Liver (tissue), 3 donors: Measurements from ENCODE around the gene SCN3A.

ENCODE experiments used
- CTCF ChIP-seq: fragments of 150-350 bp; IDR thresholded peaks from 2 replicates; pipeline ENCODE4 v1.5.1; 2017; ENCODE audit warnings: improper control_type of control experiment, low read depth, low read length; ENCODE audit not compliant: missing input control
- GABPA ChIP-seq, 2 donors: IDR thresholded peaks in 1 of 2; conservative IDR thresholded peaks in 1 of 2; 2 replicates each; pipeline ENCODE4 v1.6.1; 2016; ENCODE audit warnings: antibody characterized with exemption in 2 of 2, mild to moderate bottlenecking in 1 of 2, moderate library complexity in 1 of 2
- TAF1 ChIP-seq: conservative IDR thresholded peaks from 2 replicates; pipeline ENCODE4 v1.6.1; 2016; ENCODE audit warnings: antibody characterized with exemption, mild to moderate bottlenecking
- donor health status: healthy.
- donor health status: healthy.

- TF ChIP-seq TAF1 (no peak), GABPA (IDR thresholded peaks at IDR 0.05 in 1 of 2, conservative IDR thresholded peaks at IDR 0.05 in 1 of 2) (no peak), CTCF (no peak)
These were observed 89.4 kb downstream of the SCN3A start for GRCh38 chr2:165114346-165114939.
